GM19372 (cell line): Measurements from ENCODE around the gene STIP1.
A peak's percentile ranks its signal among the peaks of the same experiment; 100 is the strongest.
"Not testable (repeated sequence)": the region's sequence is repeated elsewhere in the genome, so short reads cannot be mapped to it uniquely, and the experiment has no call there.

Experiments
- ATAC-seq: cut with Tn5 transposase; IDR thresholded peaks from one replicate; pipeline ENCODE4 v1.9.1; 2021; ENCODE audit warnings: mild to moderate bottlenecking, low read depth, moderate library complexity; ENCODE audit not compliant: unreplicated experiment

STIP1 gene

GRCh38 chr11:64157631-64158394, 28.2 kb upstream of the STIP1 start:
- no peak for ATAC-seq

- ATAC-seq = no peak
Observed at GRCh38 chr11:64161037-64161436, 24.9 kb upstream of the STIP1 start.

GRCh38 chr11:64162769-64163168, 23.2 kb upstream of the STIP1 start:
- ATAC-seq = not testable (repeated sequence)

GRCh38 chr11:64163951-64164350, 22.0 kb upstream of the STIP1 start:
- ATAC-seq = no peak

GRCh38 chr11:64164392-64165312, 21.3 kb upstream of the STIP1 start:
- ATAC-seq = no peak

- no peak for ATAC-seq
Observed at GRCh38 chr11:64165481-64165841, 20.5 kb upstream of the STIP1 start.

- ATAC-seq = peak; percentile 73
Observed at GRCh38 chr11:64165842-64166635, 19.9 kb upstream of the STIP1 start, which contains the start of gene MACROD1. TSS of gene MACROD1 (minus strand) at chr11:64166113. CDS start at chr11:64165994, 119 bp downstream.

- no peak for ATAC-seq
Observed at GRCh38 chr11:64170419-64170818, 15.6 kb upstream of the STIP1 start.

- no peak for ATAC-seq
Observed at GRCh38 chr11:64173616-64174355, 12.2 kb upstream of the STIP1 start.

GRCh38 chr11:64176751-64177150, 9.2 kb upstream of the STIP1 start:
- no peak for ATAC-seq

GRCh38 chr11:64178203-64178602, 7.8 kb upstream of the STIP1 start:
- no peak for ATAC-seq

- no peak for ATAC-seq
Observed at GRCh38 chr11:64178951-64179639, 6.9 kb upstream of the STIP1 start.

- no peak for ATAC-seq
Observed at GRCh38 chr11:64180891-64181290, 5.1 kb upstream of the STIP1 start.

- ATAC-seq = no peak
Observed at GRCh38 chr11:64181506-64182411, 4.2 kb upstream of the STIP1 start.

GRCh38 chr11:64183890-64184289, 2.1 kb upstream of the STIP1 start:
- ATAC-seq = no peak

- peak; percentile 12 for ATAC-seq
Observed at GRCh38 chr11:64185175-64185692, 737 bp upstream of the STIP1 start.

- no peak for ATAC-seq
Observed at GRCh38 chr11:64186492-64187165, 658 bp downstream of the STIP1 start.

- no peak for ATAC-seq
Observed at GRCh38 chr11:64192434-64192833, 6.5 kb downstream of the STIP1 start.
